Measurements from ENCODE around the gene SMIM24. TPM values are rescaled to one million over a fixed set of nuclear protein-coding genes. Genes with fewer than 3 reads are reported as not detected.
A peak's percentile ranks its signal among the peaks of the same experiment; 100 is the strongest.

Gene SMIM24
- total RNA-seq, 6 donors from 2014 or later = 1.7 TPM; not detected in 5

DNA sequence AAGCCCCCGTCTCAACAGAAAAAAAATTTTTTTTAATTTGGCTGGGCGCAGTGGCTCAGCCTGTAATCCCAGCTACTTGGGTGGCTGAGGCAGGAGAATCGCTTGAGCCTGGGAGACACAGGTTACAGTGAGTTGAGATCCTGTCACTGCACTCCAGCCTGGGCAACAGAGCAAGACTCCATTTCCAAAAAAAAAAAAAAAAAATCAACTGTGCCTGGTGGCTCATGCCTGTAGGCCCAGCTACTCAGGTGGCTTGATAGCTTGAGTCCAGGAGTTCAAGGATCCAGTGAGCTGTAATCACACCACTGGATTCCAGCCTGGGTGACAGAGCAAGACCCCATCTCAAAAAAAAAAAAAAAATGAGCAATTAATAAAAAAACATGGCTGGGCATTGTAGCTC is 21.5 kb upstream of the SMIM24 start:
- 93 to 95% methylated on average over 3 of the region's 3 CpGs for WGBS, 2 donors
- Histone ChIP-seq H3K27me3 (no peaks in the 10 kb centered on the region), H3K4me3 (no peak overlapping the region), H3K36me3 (no peaks in the 10 kb centered on the region), H3K27ac (no peak overlapping the region), H3K4me1 (peaks cover 8 to 37% (median 18%) of the 10 kb centered on the region in 4 donors), H3K9me3 (no peaks in the 10 kb centered on the region)
- DNase-seq = no peak
- TF ChIP-seq POLR2AphosphoS5 (IDR thresholded peaks at IDR 0.05) = no peak
- TF ChIP-seq CTCF (IDR thresholded peaks at IDR 0.05) = no peak
- TF ChIP-seq POLR2A (IDR thresholded peaks at IDR 0.05) = no peak
- no peak for TF ChIP-seq EP300 (IDR thresholded peaks at IDR 0.05)
- ATAC-seq (ENCODE audit: low FRiP score in 2 of 2) = no peak

- TF ChIP-seq POLR2A (IDR thresholded peaks at IDR 0.05) (peak in 3 of 4 donors; percentile 37 to 64 (median 45)), EP300 (IDR thresholded peaks at IDR 0.05) (no peak), CTCF (IDR thresholded peaks at IDR 0.05) (peak in 1 of 6 experiments; percentile 45), POLR2AphosphoS5 (IDR thresholded peaks at IDR 0.05) (peak; percentile 83 to 88)
- Histone ChIP-seq H3K9me3 (no peaks in the 10 kb centered on the region), H3K36me3 (peaks cover 4 to 12% (median 9%) of the 10 kb centered on the region in 4 donors), H3K27ac (peak within 1 kb of the TSS; percentile 88 to 95 (median 92)), H3K27me3 (no peaks in the 10 kb centered on the region), H3K4me3 (peak within 1 kb of the TSS; percentile 81 to 98 (median 92)), H3K4me1 (peaks cover 8 to 33% (median 17%) of the 10 kb centered on the region in 4 donors)
- DNase-seq (peak; percentile 96), ATAC-seq (ENCODE audit: low FRiP score in 2 of 2) (peak; percentile 94 to 97)
- 1% methylated on average over 21 to 42 of the region's 52 CpGs for WGBS, 2 donors
These were observed 20.2 kb upstream of the SMIM24 start, which contains the start of gene DOHH for GRCh38 chr19:3500429-3501101. DOHH (minus strand) TSS chr19:3500674; CDS start chr19:3496814, 3,860 bp downstream.

GRCh38 chr19:3499738-3500428 is 19.6 kb upstream of the SMIM24 start:
- peaks cover 4 to 19% (median 15%) of the 10 kb centered on the region in 4 donors for H3K36me3 ChIP-seq
- peak overlapping the region; percentile 81 to 98 (median 92) for H3K4me3 ChIP-seq
- no peaks in the 10 kb centered on the region for H3K9me3 ChIP-seq
- WGBS, 2 donors = 21 to 23% methylated on average over 16 to 18 of the region's 18 CpGs
- no peaks in the 10 kb centered on the region for H3K27me3 ChIP-seq
- ATAC-seq (ENCODE audit: low FRiP score in 2 of 2) = no peak
- TF ChIP-seq POLR2AphosphoS5 (IDR thresholded peaks at IDR 0.05) (no peak), POLR2A (IDR thresholded peaks at IDR 0.05) (no peak), EP300 (IDR thresholded peaks at IDR 0.05) (no peak), CTCF (IDR thresholded peaks at IDR 0.05) (no peak)
- H3K4me1 ChIP-seq = peaks cover 8 to 26% (median 13%) of the 10 kb centered on the region in 4 donors
- DNase-seq = no peak
- H3K27ac ChIP-seq = peak overlapping the region; percentile 88 to 95 (median 92)

- no peak for DNase-seq
- H3K4me3 ChIP-seq = no peak overlapping the region
- no peak for ATAC-seq (ENCODE audit: low FRiP score in 2 of 2)
- WGBS, 2 donors = 94 to 99% methylated on average over 5 of the region's 5 CpGs
- peaks cover 8 to 21% (median 13%) of the 10 kb centered on the region in 4 donors for H3K4me1 ChIP-seq
- no peaks in the 10 kb centered on the region for H3K9me3 ChIP-seq
- H3K27me3 ChIP-seq = no peaks in the 10 kb centered on the region
- peaks cover 4 to 38% (median 32%) of the 10 kb centered on the region in 4 donors for H3K36me3 ChIP-seq
- H3K27ac ChIP-seq = no peak overlapping the region
- no peak for TF ChIP-seq POLR2A (IDR thresholded peaks at IDR 0.05)
- TF ChIP-seq POLR2AphosphoS5 (IDR thresholded peaks at IDR 0.05) = no peak
- no peak for TF ChIP-seq CTCF (IDR thresholded peaks at IDR 0.05)
These were observed 17.6 kb upstream of the SMIM24 start for GRCh38 chr19:3497757-3498520.
